Uterus (tissue), 2 donors: ENCODE data around the gene MED13L.

Source experiments
- POLR2A ChIP-seq, 2 donors: fragments of 450-650 bp; IDR thresholded peaks; one replicate each; pipeline ENCODE4 v1.6.1; 2016; ENCODE audit warnings: antibody characterized with exemption in 2 of 2, mild to moderate bottlenecking in 1 of 2, moderate library complexity in 1 of 2
- TF ChIP-seq, protein P1 (sequence below), 4 experiments: fragments of 200-600 bp in 2 of 4; fragments of 450-650 bp in 2 of 4; sonication (generic) in 2 of 4; IDR thresholded peaks; one replicate each; pipeline ENCODE4 v1.5.1; 2016 to 2019; ENCODE audit warnings: antibody characterized with exemption in 4 of 4, mild to moderate bottlenecking in 2 of 4, moderate library complexity in 1 of 4

DNA sequence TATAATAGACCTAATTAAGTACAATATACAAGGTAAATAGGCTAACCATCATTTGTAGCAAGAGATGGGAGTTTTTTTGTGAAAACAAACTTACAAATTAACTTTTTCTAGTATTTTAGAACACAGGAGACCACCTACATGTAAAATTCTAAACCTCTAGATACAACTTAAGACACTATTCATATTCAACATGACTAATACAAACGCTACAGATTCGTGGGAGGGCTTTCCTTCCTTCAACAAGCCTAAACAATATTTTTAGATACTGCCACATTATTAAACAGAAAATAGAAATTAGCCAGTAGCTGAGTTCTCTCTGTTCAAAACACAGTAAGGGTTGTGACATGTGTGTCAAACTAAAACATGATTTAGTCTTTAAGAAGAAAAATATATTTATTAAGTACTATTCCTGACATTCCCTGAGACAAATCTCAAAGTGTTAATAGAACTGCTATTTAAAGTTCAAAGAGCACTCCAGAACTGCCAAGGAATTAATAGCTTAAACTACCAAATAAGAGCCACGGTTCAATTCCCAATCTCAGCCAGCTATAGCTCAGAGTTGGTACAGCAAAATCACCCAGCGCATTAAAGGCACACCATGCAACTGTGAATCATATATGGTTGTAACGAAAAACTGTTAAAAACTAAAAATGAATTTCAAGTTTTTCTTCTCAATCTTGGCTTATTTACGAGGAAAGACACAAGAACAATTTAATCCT is 10.7 kb downstream of the MED13L start:
- TF ChIP-seq POLR2A (IDR thresholded peaks at IDR 0.05) = no peak
- TF ChIP-seq, protein P1, sequence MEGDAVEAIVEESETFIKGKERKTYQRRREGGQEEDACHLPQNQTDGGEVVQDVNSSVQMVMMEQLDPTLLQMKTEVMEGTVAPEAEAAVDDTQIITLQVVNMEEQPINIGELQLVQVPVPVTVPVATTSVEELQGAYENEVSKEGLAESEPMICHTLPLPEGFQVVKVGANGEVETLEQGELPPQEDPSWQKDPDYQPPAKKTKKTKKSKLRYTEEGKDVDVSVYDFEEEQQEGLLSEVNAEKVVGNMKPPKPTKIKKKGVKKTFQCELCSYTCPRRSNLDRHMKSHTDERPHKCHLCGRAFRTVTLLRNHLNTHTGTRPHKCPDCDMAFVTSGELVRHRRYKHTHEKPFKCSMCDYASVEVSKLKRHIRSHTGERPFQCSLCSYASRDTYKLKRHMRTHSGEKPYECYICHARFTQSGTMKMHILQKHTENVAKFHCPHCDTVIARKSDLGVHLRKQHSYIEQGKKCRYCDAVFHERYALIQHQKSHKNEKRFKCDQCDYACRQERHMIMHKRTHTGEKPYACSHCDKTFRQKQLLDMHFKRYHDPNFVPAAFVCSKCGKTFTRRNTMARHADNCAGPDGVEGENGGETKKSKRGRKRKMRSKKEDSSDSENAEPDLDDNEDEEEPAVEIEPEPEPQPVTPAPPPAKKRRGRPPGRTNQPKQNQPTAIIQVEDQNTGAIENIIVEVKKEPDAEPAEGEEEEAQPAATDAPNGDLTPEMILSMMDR (IDR thresholded peaks at IDR 0.05) = no peak
